NT2/D1 (cell line): ENCODE measurements around the gene HAUS6.
"Not testable (repeated sequence)": the region's sequence is repeated elsewhere in the genome, so short reads cannot be mapped to it uniquely, and the experiment has no call there.

ENCODE experiments used
- DNase-seq: peaks from one replicate; pipeline ENCODE4 v3.0.0-alpha.2; 2011; ENCODE audit warnings: low read depth, low spot score
- H3K27me3 ChIP-seq: 2 replicates; pipeline ENCODE4 v1.6.0; 2011; ENCODE audit warnings: mild to moderate bottlenecking; ENCODE audit not compliant: insufficient read length, insufficient read depth
- H3K36me3 ChIP-seq: 2 replicates; pipeline ENCODE4 v1.6.1; 2011; ENCODE audit warnings: mild to moderate bottlenecking, low read length, mixed read lengths; ENCODE audit not compliant: insufficient read depth, insufficient read length
- H3K4me1 ChIP-seq: 2 replicates; pipeline ENCODE4 v1.5.1; 2011; ENCODE audit not compliant: insufficient read depth, insufficient read length
- H3K4me3 ChIP-seq: 2 replicates; pipeline ENCODE4 v1.5.1; 2011; ENCODE audit warnings: low read depth; ENCODE audit not compliant: insufficient read length
- H3K9ac ChIP-seq: 2 replicates; pipeline ENCODE4 v1.6.0; 2011; ENCODE audit warnings: low read depth; ENCODE audit not compliant: insufficient read length
- H3K9me3 ChIP-seq: 2 replicates; pipeline ENCODE4 v1.5.1; 2011; ENCODE audit warnings: mild to moderate bottlenecking, low read length; ENCODE audit not compliant: insufficient read depth
- SUZ12 ChIP-seq: IDR thresholded peaks from 2 replicates; pipeline ENCODE4 v1.6.1; 2011; ENCODE audit not compliant: insufficient read length, insufficient read depth; ENCODE audit errors: extremely low read depth
- YY1 ChIP-seq: IDR thresholded peaks from 2 replicates; pipeline ENCODE4 v1.6.1; 2011; ENCODE audit not compliant: insufficient read length, insufficient read depth
- ZNF274 ChIP-seq: IDR thresholded peaks from 2 replicates; pipeline ENCODE4 v1.6.1; 2011; ENCODE audit warnings: mild to moderate bottlenecking, low read depth, low read length

HAUS6 gene

DNA sequence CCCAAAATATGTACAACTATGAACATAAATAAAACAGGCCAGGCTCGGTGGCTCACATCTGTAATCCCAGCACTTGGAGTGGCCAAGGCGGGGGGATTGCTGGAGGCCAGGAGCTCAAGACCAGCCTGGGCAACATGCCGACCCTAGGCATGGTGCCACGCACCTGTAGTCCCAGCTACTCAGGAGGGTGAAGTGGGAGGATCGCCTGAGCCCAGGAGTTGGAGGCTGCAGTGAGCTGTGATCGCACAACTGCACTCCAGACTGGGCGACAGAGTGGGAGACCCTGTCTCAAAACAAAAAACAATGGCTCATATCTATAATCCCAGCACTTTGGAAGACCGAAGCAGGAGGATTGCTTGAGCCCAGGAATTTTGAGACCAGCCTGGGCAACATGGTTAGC lies 1.5 kb downstream of the HAUS6 start:
- Histone ChIP-seq H3K9ac (peak overlapping the region; percentile 56), H3K4me1 (peaks cover 2% of the 10 kb centered on the region), H3K9me3 (no peaks in the 10 kb centered on the region), H3K4me3 (peak overlapping the region; percentile 97), H3K36me3 (peaks cover 32% of the 10 kb centered on the region), H3K27me3 (no peaks in the 10 kb centered on the region)
- TF ChIP-seq ZNF274: no peak
- TF ChIP-seq SUZ12: no peak
- no peak for TF ChIP-seq YY1
- DNase-seq: no peak

DNA sequence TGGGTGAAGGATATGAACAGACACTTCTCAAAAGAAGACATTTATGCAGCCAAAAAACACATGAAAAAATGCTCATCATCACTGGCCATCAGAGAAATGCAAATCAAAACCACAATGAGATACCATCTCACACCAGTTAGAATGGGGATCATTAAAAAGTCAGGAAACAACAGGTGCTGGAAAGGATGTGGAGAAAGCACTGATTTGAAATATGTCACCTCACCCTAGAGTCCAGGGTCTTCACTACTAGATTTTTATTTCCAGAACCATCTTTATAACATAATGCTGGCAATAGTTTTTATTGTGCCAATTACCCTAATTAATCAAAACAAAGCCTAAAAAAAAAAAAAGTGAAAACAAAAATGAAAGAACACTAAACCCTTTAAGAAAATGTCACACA lies 5.3 kb downstream of the HAUS6 start:
- not testable (repeated sequence) for H3K27me3 ChIP-seq, H3K4me3 ChIP-seq, H3K4me1 ChIP-seq, H3K9me3 ChIP-seq, H3K9ac ChIP-seq, DNase-seq
- peaks cover 69% of the 10 kb centered on the region for H3K36me3 ChIP-seq

GRCh38 chr9:19087106-19088000 lies 15.4 kb downstream of the HAUS6 start:
- Histone ChIP-seq H3K9me3 (no peaks in the 10 kb centered on the region), H3K4me3 (no peak overlapping the region), H3K9ac (no peak overlapping the region), H3K36me3 (peaks cover 84% of the 10 kb centered on the region), H3K27me3 (no peaks in the 10 kb centered on the region), H3K4me1 (no peaks in the 10 kb centered on the region)
- TF ChIP-seq ZNF274 (no peak), SUZ12 (no peak), YY1 (no peak)
- DNase-seq: no peak

- H3K36me3 ChIP-seq: peaks cover 82% of the 10 kb centered on the region
- H3K9me3 ChIP-seq: no peaks in the 10 kb centered on the region
- H3K9ac ChIP-seq: no peak overlapping the region
- no peaks in the 10 kb centered on the region for H3K4me1 ChIP-seq
- TF ChIP-seq SUZ12 (no peak), YY1 (no peak), ZNF274 (no peak)
- no peak overlapping the region for H3K4me3 ChIP-seq
- H3K27me3 ChIP-seq: no peaks in the 10 kb centered on the region
- DNase-seq: no peak
Observed at GRCh38 chr9:19085295-19085694, 17.4 kb downstream of the HAUS6 start.

DNA sequence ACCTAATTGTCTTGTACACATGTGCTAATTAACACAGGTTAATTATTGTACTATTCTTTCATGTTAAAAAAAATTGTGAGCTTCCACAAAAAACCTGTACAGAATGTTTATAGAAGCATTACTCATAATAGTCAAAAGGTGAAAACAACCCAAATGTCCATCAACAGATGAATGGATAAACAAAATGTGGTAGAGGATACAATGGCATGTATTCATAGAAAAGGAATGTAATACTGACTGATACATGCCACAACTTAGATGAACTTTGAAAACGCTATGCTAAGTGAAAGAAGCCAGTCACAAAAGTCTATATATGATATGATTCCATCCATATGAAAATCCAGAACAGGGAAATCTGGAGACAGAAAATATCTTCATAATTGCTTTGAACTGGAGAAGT lies 27.9 kb downstream of the HAUS6 start:
- Histone ChIP-seq H3K9me3 (no peaks in the 10 kb centered on the region), H3K36me3 (peaks cover 80% of the 10 kb centered on the region), H3K4me1 (no peaks in the 10 kb centered on the region), H3K9ac (no peak overlapping the region), H3K4me3 (no peak overlapping the region), H3K27me3 (no peaks in the 10 kb centered on the region)
- no peak for TF ChIP-seq SUZ12
- no peak for TF ChIP-seq ZNF274
- no peak for TF ChIP-seq YY1
- DNase-seq: no peak

DNA sequence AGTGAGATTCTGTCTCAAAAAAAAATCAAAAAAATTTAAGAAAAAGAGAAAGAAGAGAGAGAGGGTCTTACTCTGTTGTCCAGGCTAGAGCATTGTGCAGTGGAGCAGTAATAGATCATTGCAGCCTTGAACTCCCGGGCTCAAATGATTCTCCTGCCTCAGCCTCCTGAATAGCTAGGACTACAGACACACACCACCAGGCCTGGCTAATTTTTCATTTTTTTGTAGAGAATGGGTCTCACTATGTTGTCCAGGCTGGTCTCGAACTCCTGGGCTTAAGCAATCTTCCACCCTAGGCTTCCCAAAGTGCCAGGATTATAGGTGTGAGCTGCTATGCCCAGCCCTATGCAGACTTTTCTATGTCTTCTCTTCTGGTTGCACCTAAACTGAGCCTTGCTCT lies 28.5 kb downstream of the HAUS6 start:
- Histone ChIP-seq H3K4me1 (no peaks in the 10 kb centered on the region), H3K36me3 (peaks cover 82% of the 10 kb centered on the region), H3K9ac (no peak overlapping the region), H3K4me3 (no peak overlapping the region), H3K9me3 (no peaks in the 10 kb centered on the region), H3K27me3 (no peaks in the 10 kb centered on the region)
- no peak for DNase-seq
- no peak for TF ChIP-seq ZNF274
- TF ChIP-seq SUZ12: no peak
- TF ChIP-seq YY1: no peak

DNA sequence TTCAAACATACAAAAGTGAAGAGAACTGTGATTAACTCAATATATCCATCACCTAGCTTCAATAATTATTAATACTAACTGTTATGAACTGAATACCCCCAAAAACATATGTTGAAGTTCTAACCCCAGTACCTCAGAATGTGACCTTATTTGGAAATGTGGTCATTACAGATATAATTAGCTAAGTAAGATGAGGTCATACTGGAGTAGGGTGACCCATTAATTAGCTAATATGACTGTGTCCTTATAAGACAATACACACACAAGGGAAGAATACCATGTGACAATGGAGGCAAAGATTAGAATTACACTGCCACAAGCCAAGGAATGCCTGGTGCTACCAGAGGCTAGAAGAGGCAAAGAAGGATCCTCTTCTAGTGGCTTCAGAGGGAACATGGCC lies 45.7 kb downstream of the HAUS6 start:
- TF ChIP-seq ZNF274 (no peak), SUZ12 (no peak), YY1 (no peak)
- no peak overlapping the region for H3K9ac ChIP-seq
- H3K36me3 ChIP-seq: peaks cover 65% of the 10 kb centered on the region
- no peak overlapping the region for H3K4me3 ChIP-seq
- no peak for DNase-seq
- H3K9me3 ChIP-seq: no peaks in the 10 kb centered on the region
- H3K27me3 ChIP-seq: no peaks in the 10 kb centered on the region
- no peaks in the 10 kb centered on the region for H3K4me1 ChIP-seq
